Fibroblast of the aortic adventitia (primary cell): Measurements from ENCODE around the gene CNN2. TPM values are rescaled to one million over a fixed set of nuclear protein-coding genes. Genes with fewer than 3 reads are reported as not detected.
A peak's percentile ranks its signal among the peaks of the same experiment; 100 is the strongest.

Source experiments
- DNase-seq: peaks from one replicate; pipeline ENCODE4 v3.0.0-alpha.2; 2010; ENCODE audit warnings: low read depth
- H3K4me3 ChIP-seq: 2 replicates; pipeline ENCODE4 v1.5.1; 2011; ENCODE audit warnings: low read depth, mild to moderate bottlenecking, control low read depth, low read length, moderate library complexity
- CTCF ChIP-seq: IDR thresholded peaks from 2 replicates; pipeline ENCODE4 v1.5.1; 2011; ENCODE audit warnings: mild to moderate bottlenecking, low read length, control low read depth, inconsistent platforms; ENCODE audit not compliant: insufficient read depth
- total RNA-seq: library from RNA; depleted of rRNA; stranded (reverse); fragments of >200 nt; gene quantifications from 2 replicates; pipeline ENCODE4 v1.2.3, GENCODE V29; 2012; ENCODE audit warnings: low replicate concordance

CNN2 gene
- total RNA-seq, 1 donor: 96.0 TPM

DNA sequence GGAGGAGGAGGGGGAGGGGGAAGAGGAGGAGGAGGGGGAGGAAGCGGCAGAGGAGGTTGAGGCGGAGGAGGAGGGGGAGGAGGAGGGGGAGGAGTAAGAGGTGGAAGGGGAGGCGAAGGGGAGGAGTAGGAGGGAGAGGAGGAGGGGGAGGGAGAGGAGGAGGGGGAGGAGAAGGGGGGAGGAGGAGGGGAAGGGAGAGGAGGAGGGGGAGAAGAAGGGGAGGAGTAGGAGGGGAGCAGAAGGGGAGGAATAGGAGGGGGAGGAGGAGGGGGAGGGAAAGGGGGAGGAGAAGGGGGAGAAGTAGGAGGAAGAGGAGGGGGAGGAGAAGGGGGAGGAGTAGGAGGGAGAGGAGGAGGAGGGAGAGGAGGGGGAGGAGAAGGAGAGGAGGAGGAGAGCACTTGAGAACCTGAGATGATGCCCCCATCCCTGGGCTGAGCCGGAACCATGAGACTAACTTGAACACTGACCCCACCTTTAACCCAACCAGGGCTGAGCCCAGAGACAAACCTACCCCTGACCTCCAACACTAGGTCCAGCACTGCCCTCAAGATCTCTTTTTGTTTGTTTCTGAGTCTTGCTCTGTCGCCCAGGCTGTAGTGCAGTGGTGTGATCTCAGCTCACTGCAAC is 26.1 kb downstream of the CNN2 start:
- no peak for DNase-seq
- H3K4me3 ChIP-seq: no peak overlapping the region
- no peak for TF ChIP-seq CTCF

GRCh38 chr19:1053176-1054101 is 27.0 kb downstream of the CNN2 start:
- no peak overlapping the region for H3K4me3 ChIP-seq
- no peak for DNase-seq
- TF ChIP-seq CTCF: no peak

DNA sequence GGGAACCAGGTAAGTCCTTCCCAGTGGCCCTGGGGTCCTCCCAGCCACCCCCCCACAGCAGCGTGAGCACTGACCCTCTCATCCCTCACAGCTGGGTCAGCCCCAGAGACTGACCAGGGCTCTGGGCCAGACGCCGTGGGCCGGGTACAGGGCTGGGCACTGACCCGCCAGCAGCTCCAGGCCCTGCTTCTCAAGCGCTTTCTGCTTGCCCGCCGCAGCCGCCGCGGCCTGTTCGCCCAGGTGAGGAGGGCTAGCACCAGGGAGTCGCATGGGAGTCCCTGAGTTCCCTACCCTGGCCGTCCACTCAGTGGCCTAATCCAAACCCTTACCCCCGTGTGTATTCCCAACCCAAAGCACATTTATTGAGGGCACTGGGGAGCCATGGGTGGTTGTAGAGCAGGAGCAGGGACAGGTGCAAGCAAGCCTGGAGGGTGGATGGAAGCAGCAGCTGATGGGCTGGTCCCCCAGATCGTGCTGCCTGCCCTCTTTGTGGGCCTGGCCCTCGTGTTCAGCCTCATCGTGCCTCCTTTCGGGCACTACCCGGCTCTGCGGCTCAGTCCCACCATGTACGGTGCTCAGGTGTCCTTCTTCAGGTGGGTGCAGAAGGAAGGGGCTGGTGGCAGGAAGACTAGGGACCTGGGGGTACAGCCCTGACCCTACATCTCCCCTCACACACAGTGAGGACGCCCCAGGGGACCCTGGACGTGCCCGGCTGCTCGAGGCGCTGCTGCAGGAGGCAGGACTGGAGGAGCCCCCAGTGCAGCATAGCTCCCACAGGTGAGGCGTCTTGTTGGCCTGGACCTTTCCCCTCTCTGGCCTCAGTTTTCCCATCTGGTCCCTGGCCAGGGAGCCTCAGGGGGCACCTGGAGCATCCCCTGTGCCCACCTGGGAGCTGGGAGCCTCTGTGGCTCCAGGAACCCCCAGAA is 28.0 kb downstream of the CNN2 start:
- no peak for TF ChIP-seq CTCF
- no peak overlapping the region for H3K4me3 ChIP-seq
- no peak for DNase-seq

DNA sequence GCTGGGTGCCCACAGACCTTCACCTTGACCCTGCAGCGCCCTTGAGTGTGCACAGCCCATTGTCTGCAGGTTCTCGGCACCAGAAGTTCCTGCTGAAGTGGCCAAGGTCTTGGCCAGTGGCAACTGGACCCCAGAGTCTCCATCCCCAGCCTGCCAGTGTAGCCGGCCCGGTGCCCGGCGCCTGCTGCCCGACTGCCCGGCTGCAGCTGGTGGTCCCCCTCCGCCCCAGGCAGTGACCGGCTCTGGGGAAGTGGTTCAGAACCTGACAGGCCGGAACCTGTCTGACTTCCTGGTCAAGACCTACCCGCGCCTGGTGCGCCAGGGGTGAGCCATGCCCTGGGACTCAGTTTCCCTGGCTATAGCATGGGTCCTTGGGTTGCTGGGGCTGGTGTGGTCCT is 28.6 kb downstream of the CNN2 start:
- no peak for TF ChIP-seq CTCF
- no peak for DNase-seq
- H3K4me3 ChIP-seq: no peak overlapping the region

DNA sequence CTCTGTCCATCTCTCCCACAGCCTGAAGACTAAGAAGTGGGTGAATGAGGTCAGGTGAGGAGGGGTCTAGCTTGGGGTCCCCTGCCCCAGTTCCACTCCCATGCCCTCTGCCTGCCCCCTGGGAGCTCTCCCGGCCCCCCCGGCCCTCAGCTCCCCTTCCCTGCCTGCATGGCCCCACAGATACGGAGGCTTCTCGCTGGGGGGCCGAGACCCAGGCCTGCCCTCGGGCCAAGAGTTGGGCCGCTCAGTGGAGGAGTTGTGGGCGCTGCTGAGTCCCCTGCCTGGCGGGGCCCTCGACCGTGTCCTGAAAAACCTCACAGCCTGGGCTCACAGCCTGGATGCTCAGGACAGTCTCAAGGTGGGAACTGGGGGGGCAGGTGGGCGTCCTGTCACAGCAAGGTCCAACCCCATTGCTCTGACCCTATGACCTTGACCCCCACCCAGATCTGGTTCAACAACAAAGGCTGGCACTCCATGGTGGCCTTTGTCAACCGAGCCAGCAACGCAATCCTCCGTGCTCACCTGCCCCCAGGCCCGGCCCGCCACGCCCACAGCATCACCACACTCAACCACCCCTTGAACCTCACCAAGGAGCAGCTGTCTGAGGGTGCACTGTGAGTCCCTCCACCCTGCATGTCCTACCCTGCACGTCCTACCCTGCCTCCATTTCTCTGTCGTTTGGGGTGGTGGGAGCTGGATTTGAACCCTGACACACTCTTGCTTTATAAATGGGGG is 29.6 kb downstream of the CNN2 start:
- H3K4me3 ChIP-seq: no peak overlapping the region
- TF ChIP-seq CTCF: no peak
- DNase-seq: no peak

- DNase-seq: peak; percentile 69
- H3K4me3 ChIP-seq: no peak overlapping the region
- TF ChIP-seq CTCF: no peak
Measured at GRCh38 chr19:1057176-1057855, 30.9 kb downstream of the CNN2 start.
